Measurements from ENCODE around the gene RETREG1. TPM values are rescaled to one million over a fixed set of nuclear protein-coding genes. Genes with fewer than 3 reads are reported as not detected.

Gene RETREG1
- total RNA-seq, 1 experiment from 2014 or later, result 3.4 TPM

- Histone ChIP-seq H3K14ac (ENCODE audit: insufficient read depth, low read length) (no peak overlapping the region), H3K9me3 (ENCODE audit: control insufficient read depth, low read depth, low read length) (no peaks in the 10 kb centered on the region), H2AFZ (ENCODE audit: low read length) (no peak overlapping the region), H3K23me2 (ENCODE audit: insufficient read length, low read depth, low read length, poor library complexity, severe bottlenecking) (no peaks in the 10 kb centered on the region), H2BK120ac (ENCODE audit: low read depth, low read length, poor library complexity, severe bottlenecking) (no peak overlapping the region), H3K23ac (ENCODE audit: insufficient read length, low read depth, low read length) (no peak overlapping the region), H2BK5ac (ENCODE audit: insufficient read length, low read length) (no peak overlapping the region), H3K4ac (ENCODE audit: low read depth, low read length) (no peak overlapping the region), H2BK12ac (ENCODE audit: insufficient read length, low read depth, low read length) (no peak overlapping the region), H3K9ac (ENCODE audit: extremely low read depth, insufficient read length, low read length) (no peak overlapping the region), H4K5ac (ENCODE audit: insufficient read length, low read depth, low read length) (no peak overlapping the region), H3K79me2 (ENCODE audit: insufficient read depth, low read length) (no peaks in the 10 kb centered on the region), H4K91ac (ENCODE audit: insufficient read length, low read depth, low read length) (no peak overlapping the region), H4K20me1 (ENCODE audit: control insufficient read depth, insufficient read depth, insufficient read length) (no peaks in the 10 kb centered on the region), H3K4me2 (ENCODE audit: insufficient read depth, insufficient read length, low read length) (no peak overlapping the region), H3K79me1 (ENCODE audit: insufficient read depth, low read depth, low read length, poor library complexity, severe bottlenecking) (no peaks in the 10 kb centered on the region), H2BK20ac (ENCODE audit: low read depth, low read length, poor library complexity, severe bottlenecking) (no peak overlapping the region), H4K8ac (replicated peaks; ENCODE audit: insufficient read length, low read depth, low read length) (no peak overlapping the region), H2BK15ac (ENCODE audit: low read depth, low read length) (no peak overlapping the region), H3K56ac (ENCODE audit: insufficient read length, low read depth, low read length) (no peak overlapping the region), H2AK5ac (ENCODE audit: insufficient read length, low read length) (no peak overlapping the region), H3T11ph (ENCODE audit: low read length) (no peak overlapping the region), H3K18ac (ENCODE audit: insufficient read length, low read depth, low read length) (no peak overlapping the region), H3K27me3 (ENCODE audit: insufficient read depth, low read length) (no peaks in the 10 kb centered on the region), H3K4me1 (ENCODE audit: insufficient read depth, low read length) (no peaks in the 10 kb centered on the region), H3K27ac (ENCODE audit: insufficient read length, low read depth, low read length) (no peak overlapping the region)
- H3K4me3 Mint-ChIP-seq, result no peak overlapping the region
- no peaks in the 10 kb centered on the region for H3K36me3 Mint-ChIP-seq (ENCODE audit: insufficient read depth in 1 of 3, low read depth in 3 of 3)
- no peak for TF ChIP-seq CTCF (conservative IDR thresholded peaks at IDR 0.05)
- H3K27ac Mint-ChIP-seq, result no peak overlapping the region; a peak in 1 of 7 replicates
- H3K27me3 Mint-ChIP-seq (ENCODE audit: low read depth), result peaks cover 4% of the 10 kb centered on the region; the same call in 1 of the 2 replicates
- H3K9me3 Mint-ChIP-seq, result no peaks in the 10 kb centered on the region; a peak in 1 of 5 replicates
- DNase-seq, result no peak
- no CpG with 5 or more reads among the region's 12 CpGs for WGBS (ENCODE audit: extremely low coverage, insufficient read length, low lambda C conversion rate)
- H3K4me1 Mint-ChIP-seq, result peaks cover 5% of the 10 kb centered on the region in 2 experiments; a peak in 3 of 4 replicates
Observed at GRCh38 chr5:16539169-16539666, 77.6 kb downstream of the RETREG1 start.
